ENCODE measurements around the gene HCRT. TPM values are rescaled to one million over a fixed set of nuclear protein-coding genes. Genes with fewer than 3 reads are reported as not detected.

HCRT gene
- polyA plus RNA-seq, 3 donors from 2014 or later, result not detected

- Mint-ChIP-seq H3K9me3 (no peaks in the 10 kb centered on the region), H3K4me1 (peaks cover 51 to 65% of the 10 kb centered on the region in 2 donors), H3K27ac (peak overlapping the region in 5 of 6 donors; percentile 11 to 60 (median 47)), H3K4me3 (no peak overlapping the region), H3K36me3 (peaks cover 0 to 4% (median 4%) of the 10 kb centered on the region in 3 donors), H3K27me3 (ENCODE audit: low read depth in 3 of 3) (peaks cover 0 to 6% (median 2%) of the 10 kb centered on the region in 3 donors)
- no peak for DNase-seq
Measured at GRCh38 chr17:42135664-42136653, 49.3 kb downstream of the HCRT start.

GRCh38 chr17:42135151-42135550 lies 50.1 kb downstream of the HCRT start:
- no peak overlapping the region for H3K4me3 Mint-ChIP-seq
- no peaks in the 10 kb centered on the region for H3K9me3 Mint-ChIP-seq
- peaks cover 3 to 4% (median 4%) of the 10 kb centered on the region in 3 donors for H3K36me3 Mint-ChIP-seq
- H3K27me3 Mint-ChIP-seq (ENCODE audit: low read depth in 3 of 3), result peaks cover 0 to 6% (median 2%) of the 10 kb centered on the region in 3 donors
- H3K4me1 Mint-ChIP-seq, result peaks cover 52 to 66% of the 10 kb centered on the region in 2 donors
- no peak for DNase-seq
- peak overlapping the region in 1 of 6 donors; percentile 2 for H3K27ac Mint-ChIP-seq

Other genes with a start within 250 kb of the HCRT start
- 10 to 100 TPM; 22.8 to 56.3 (median 44.1) TPM for gene CNP, start 218.7 kb downstream of the HCRT start, polyA plus RNA-seq
- gene DNAJC7, start 168.0 kb downstream of the HCRT start, polyA plus RNA-seq, result 10 to 100 TPM; 54.1 to 94.0 (median 55.8) TPM
- gene NKIRAS2, start 165.4 kb downstream of the HCRT start, polyA plus RNA-seq, result 10 to 100 TPM; 21.5 to 33.6 (median 32.6) TPM
- under 1 TPM in 2 of 3 donors, not detected in 1; 0.19 to 0.21 TPM for gene C17orf113, start 134.9 kb downstream of the HCRT start, polyA plus RNA-seq
- gene ZNF385C, start 87.0 kb downstream of the HCRT start, polyA plus RNA-seq, result under 1 TPM in 1 of 3 donors, not detected in 2; 0.44 TPM
- gene DHX58, start 72.7 kb downstream of the HCRT start, polyA plus RNA-seq, result 10 to 100 TPM in 1 of 3 donors, 1 to 10 TPM in 2; 3.0 to 14.3 (median 9.8) TPM
- gene KAT2A, start 64.1 kb downstream of the HCRT start, polyA plus RNA-seq, result 1 to 10 TPM; 2.9 to 4.3 (median 3.5) TPM
- gene HSPB9, start 62.6 kb downstream of the HCRT start, polyA plus RNA-seq, result under 1 TPM in 1 of 3 donors, not detected in 2; 0.11 TPM
- 100 to 1,000 TPM; 120 to 152 (median 133) TPM for gene RAB5C, start 30.5 kb downstream of the HCRT start, polyA plus RNA-seq
- gene KCNH4, start 4.3 kb downstream of the HCRT start, polyA plus RNA-seq, result not detected
- gene GHDC, start 9.0 kb upstream of the HCRT start, polyA plus RNA-seq, result 10 to 100 TPM; 15.8 to 21.1 (median 19.9) TPM
- 10 to 100 TPM; 33.9 to 58.3 (median 37.8) TPM for gene STAT5B, start 90.9 kb upstream of the HCRT start, polyA plus RNA-seq
- gene STAT5A, start 103.0 kb upstream of the HCRT start, polyA plus RNA-seq, result 10 to 100 TPM; 33.2 to 62.9 (median 38.2) TPM
- gene STAT3, start 203.0 kb upstream of the HCRT start, polyA plus RNA-seq, result 100 to 1,000 TPM; 110 to 205 (median 127) TPM
- gene CAVIN1, start 237.8 kb upstream of the HCRT start, polyA plus RNA-seq, result not detected

All from immature natural killer cell (primary cell).